ENCODE results near the gene SLC49A4. TPM values are rescaled to one million over a fixed set of nuclear protein-coding genes. Genes with fewer than 3 reads are reported as not detected.

The SLC49A4 gene
- total RNA-seq, 1 donor, result 43.4 TPM

GRCh38 chr3:122907471-122907870 is 112.6 kb downstream of the SLC49A4 start:
- no peaks in the 10 kb centered on the region for H3K4me1 ChIP-seq (ENCODE audit: insufficient read depth, low read length)
- H3K36me3 ChIP-seq (ENCODE audit: insufficient read depth, low read length), result no peaks in the 10 kb centered on the region
- DNase-seq (ENCODE audit: insufficient read length, low spot score, missing footprints), result no peak
- peaks cover 15% of the 10 kb centered on the region for H3K27me3 ChIP-seq (ENCODE audit: insufficient read depth, low read length)
- TF ChIP-seq, protein P1, sequence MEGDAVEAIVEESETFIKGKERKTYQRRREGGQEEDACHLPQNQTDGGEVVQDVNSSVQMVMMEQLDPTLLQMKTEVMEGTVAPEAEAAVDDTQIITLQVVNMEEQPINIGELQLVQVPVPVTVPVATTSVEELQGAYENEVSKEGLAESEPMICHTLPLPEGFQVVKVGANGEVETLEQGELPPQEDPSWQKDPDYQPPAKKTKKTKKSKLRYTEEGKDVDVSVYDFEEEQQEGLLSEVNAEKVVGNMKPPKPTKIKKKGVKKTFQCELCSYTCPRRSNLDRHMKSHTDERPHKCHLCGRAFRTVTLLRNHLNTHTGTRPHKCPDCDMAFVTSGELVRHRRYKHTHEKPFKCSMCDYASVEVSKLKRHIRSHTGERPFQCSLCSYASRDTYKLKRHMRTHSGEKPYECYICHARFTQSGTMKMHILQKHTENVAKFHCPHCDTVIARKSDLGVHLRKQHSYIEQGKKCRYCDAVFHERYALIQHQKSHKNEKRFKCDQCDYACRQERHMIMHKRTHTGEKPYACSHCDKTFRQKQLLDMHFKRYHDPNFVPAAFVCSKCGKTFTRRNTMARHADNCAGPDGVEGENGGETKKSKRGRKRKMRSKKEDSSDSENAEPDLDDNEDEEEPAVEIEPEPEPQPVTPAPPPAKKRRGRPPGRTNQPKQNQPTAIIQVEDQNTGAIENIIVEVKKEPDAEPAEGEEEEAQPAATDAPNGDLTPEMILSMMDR (IDR thresholded peaks at IDR 0.05; ENCODE audit: extremely low read depth, low read depth, low read length), result no peak
- H3K9me3 ChIP-seq (ENCODE audit: low read depth, low read length), result no peaks in the 10 kb centered on the region
- no peak overlapping the region for H3K4me3 ChIP-seq (ENCODE audit: insufficient read depth, low read length)
- H3K4me2 ChIP-seq (ENCODE audit: insufficient read depth, low read length), result no peak overlapping the region
- H3K27ac ChIP-seq (ENCODE audit: low read depth, low read length), result no peak overlapping the region
- no peaks in the 10 kb centered on the region for H4K20me1 ChIP-seq (ENCODE audit: insufficient read depth, low read length)
- H3K79me2 ChIP-seq (ENCODE audit: insufficient read depth, low read length), result no peaks in the 10 kb centered on the region
- no peak overlapping the region for H2AFZ ChIP-seq (ENCODE audit: low read length)

- Histone ChIP-seq H3K79me2 (ENCODE audit: insufficient read depth, low read length) (no peaks in the 10 kb centered on the region), H3K4me1 (ENCODE audit: insufficient read depth, low read length) (no peaks in the 10 kb centered on the region), H3K9me3 (ENCODE audit: low read depth, low read length) (no peaks in the 10 kb centered on the region), H3K27me3 (ENCODE audit: insufficient read depth, low read length) (peaks cover 15% of the 10 kb centered on the region), H4K20me1 (ENCODE audit: insufficient read depth, low read length) (no peaks in the 10 kb centered on the region), H3K27ac (ENCODE audit: low read depth, low read length) (no peak overlapping the region), H3K4me2 (ENCODE audit: insufficient read depth, low read length) (no peak overlapping the region), H2AFZ (ENCODE audit: low read length) (no peak overlapping the region), H3K36me3 (ENCODE audit: insufficient read depth, low read length) (no peaks in the 10 kb centered on the region), H3K4me3 (ENCODE audit: insufficient read depth, low read length) (no peak overlapping the region)
- TF ChIP-seq, protein P1 (IDR thresholded peaks at IDR 0.05; ENCODE audit: extremely low read depth, low read depth, low read length), result no peak
- peak; percentile 29 for DNase-seq (ENCODE audit: insufficient read length, low spot score, missing footprints)
Measured at GRCh38 chr3:122908251-122908650, 113.4 kb downstream of the SLC49A4 start.

GRCh38 chr3:122911901-122912300 is 117.0 kb downstream of the SLC49A4 start:
- no peaks in the 10 kb centered on the region for H4K20me1 ChIP-seq (ENCODE audit: insufficient read depth, low read length)
- peaks cover 17% of the 10 kb centered on the region for H3K27me3 ChIP-seq (ENCODE audit: insufficient read depth, low read length)
- H3K9me3 ChIP-seq (ENCODE audit: low read depth, low read length), result no peaks in the 10 kb centered on the region

DNA sequence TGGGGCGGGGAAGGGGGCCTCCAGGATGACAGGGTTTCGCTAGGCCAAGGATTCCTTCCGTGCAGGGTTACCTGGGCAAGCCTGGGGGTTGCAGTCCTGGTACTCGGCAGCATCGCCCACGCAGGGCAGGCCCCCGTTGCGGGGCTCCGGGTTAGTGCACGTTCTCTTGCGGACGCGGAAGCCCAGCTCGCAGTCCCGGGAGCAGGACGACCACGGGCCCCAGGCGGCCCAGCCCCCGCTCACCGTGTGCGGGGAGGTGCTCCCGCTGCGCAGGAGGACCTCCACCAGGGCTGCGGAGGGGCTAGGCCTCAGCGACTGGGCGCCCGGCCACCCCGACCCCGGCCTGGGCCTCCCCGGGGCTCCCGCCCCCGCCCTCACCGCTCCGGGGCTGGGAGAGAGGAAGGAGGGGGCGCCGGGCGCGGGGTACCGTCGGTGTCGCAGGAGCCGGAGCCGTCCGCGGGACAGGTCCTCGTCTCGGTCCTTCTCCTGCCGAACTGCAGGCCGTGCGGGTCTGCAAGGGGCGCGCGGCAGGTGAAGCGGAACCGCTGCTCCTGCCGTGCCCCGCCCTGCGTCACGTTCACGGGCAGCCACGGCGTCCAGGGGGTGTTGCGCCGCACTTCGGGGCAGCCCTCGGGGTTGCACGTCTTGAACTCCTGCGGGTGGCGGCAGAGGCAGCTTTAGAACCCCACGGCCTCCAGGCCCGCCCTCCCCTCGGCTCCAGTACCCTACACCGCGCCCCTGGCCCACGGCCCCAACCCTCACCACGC is 118.1 kb downstream of the SLC49A4 start:
- Histone ChIP-seq H3K27me3 (ENCODE audit: insufficient read depth, low read length) (peaks cover 18% of the 10 kb centered on the region), H3K4me1 (ENCODE audit: insufficient read depth, low read length) (no peaks in the 10 kb centered on the region), H3K9me3 (ENCODE audit: low read depth, low read length) (no peaks in the 10 kb centered on the region), H3K4me3 (ENCODE audit: insufficient read depth, low read length) (no peak overlapping the region), H4K20me1 (ENCODE audit: insufficient read depth, low read length) (no peaks in the 10 kb centered on the region), H3K27ac (ENCODE audit: low read depth, low read length) (no peak overlapping the region), H3K36me3 (ENCODE audit: insufficient read depth, low read length) (no peaks in the 10 kb centered on the region), H3K4me2 (ENCODE audit: insufficient read depth, low read length) (no peak overlapping the region), H3K79me2 (ENCODE audit: insufficient read depth, low read length) (no peaks in the 10 kb centered on the region), H2AFZ (ENCODE audit: low read length) (no peak overlapping the region)
- TF ChIP-seq, protein P1 (IDR thresholded peaks at IDR 0.05; ENCODE audit: extremely low read depth, low read depth, low read length), result no peak
- peak; percentile 51 for DNase-seq (ENCODE audit: insufficient read length, low spot score, missing footprints)

More at GRCh38 chr3:122911901-122912300, 117.0 kb downstream of the SLC49A4 start:
- H3K4me2 ChIP-seq (ENCODE audit: insufficient read depth, low read length), result no peak overlapping the region
- DNase-seq (ENCODE audit: insufficient read length, low spot score, missing footprints), result peak; percentile 44
- H3K27ac ChIP-seq (ENCODE audit: low read depth, low read length), result no peak overlapping the region
- no peak overlapping the region for H2AFZ ChIP-seq (ENCODE audit: low read length)
- H3K4me1 ChIP-seq (ENCODE audit: insufficient read depth, low read length), result no peaks in the 10 kb centered on the region
- H3K4me3 ChIP-seq (ENCODE audit: insufficient read depth, low read length), result no peak overlapping the region
- no peaks in the 10 kb centered on the region for H3K36me3 ChIP-seq (ENCODE audit: insufficient read depth, low read length)
- H3K79me2 ChIP-seq (ENCODE audit: insufficient read depth, low read length), result no peaks in the 10 kb centered on the region
- TF ChIP-seq, protein P1 (IDR thresholded peaks at IDR 0.05; ENCODE audit: extremely low read depth, low read depth, low read length), result no peak

All from osteoblast (primary cell).